Measurements from ENCODE around the gene ATRIP.

DNA sequence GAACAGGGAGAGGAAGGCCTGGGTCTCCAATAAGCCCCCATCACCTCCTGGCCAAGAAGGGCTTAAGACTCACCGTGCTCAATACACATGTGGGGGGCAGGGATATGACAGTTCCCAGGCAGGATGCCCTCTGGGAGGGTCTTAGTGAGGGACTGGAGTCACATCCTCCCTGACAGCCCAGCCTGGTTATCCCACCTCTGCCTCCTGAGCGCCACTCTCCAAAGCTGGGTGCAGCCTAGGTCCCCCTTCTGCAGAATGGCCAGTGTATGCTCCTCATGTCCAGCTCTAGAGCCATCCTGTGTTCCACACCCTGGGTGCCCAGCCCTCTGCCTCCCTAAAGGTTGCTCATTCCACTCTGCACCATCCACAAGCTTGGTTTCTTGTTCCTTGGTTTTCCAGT, 58.6 kb downstream of the ATRIP start:
- TF ChIP-seq EZH2phosphoT487 (IDR thresholded peaks at IDR 0.05; ENCODE audit: low read length) (no peak), EZH2 (optimal IDR thresholded peaks at IDR 0.05; ENCODE audit: low read depth, low read length) (no peak)

All from MM.1S (cell line).